ENCODE results near the gene NDUFB5.

- TF ChIP-seq TCF7 (CRISPR knock-in tag; IDR thresholded peaks at IDR 0.05; ENCODE audit: low read depth): no peak
- TF ChIP-seq PREB (CRISPR knock-in tag; IDR thresholded peaks at IDR 0.05; ENCODE audit: borderline replicate concordance): no peak
- no peak for TF ChIP-seq ZBTB43 (CRISPR knock-in tag; IDR thresholded peaks at IDR 0.05)
- no peak for TF ChIP-seq CTCF (IDR thresholded peaks at IDR 0.05)
- no peak for TF ChIP-seq ZNF416 (CRISPR knock-in tag; IDR thresholded peaks at IDR 0.05)
- no peak for TF ChIP-seq ZNF281 (CRISPR knock-in tag; IDR thresholded peaks at IDR 0.05)
Measured at GRCh38 chr3:179630753-179631451, 26.3 kb downstream of the NDUFB5 start.

Data from WTC11 (cell line).